Cerebellar cortex (tissue), 1 donor: ENCODE results near the gene RRAS.

ENCODE experiments used
- DNase-seq: peaks from one replicate; pipeline ENCODE4 v3.0.0-alpha.2; 2015; ENCODE audit warnings: low spot score

The RRAS gene

DNA sequence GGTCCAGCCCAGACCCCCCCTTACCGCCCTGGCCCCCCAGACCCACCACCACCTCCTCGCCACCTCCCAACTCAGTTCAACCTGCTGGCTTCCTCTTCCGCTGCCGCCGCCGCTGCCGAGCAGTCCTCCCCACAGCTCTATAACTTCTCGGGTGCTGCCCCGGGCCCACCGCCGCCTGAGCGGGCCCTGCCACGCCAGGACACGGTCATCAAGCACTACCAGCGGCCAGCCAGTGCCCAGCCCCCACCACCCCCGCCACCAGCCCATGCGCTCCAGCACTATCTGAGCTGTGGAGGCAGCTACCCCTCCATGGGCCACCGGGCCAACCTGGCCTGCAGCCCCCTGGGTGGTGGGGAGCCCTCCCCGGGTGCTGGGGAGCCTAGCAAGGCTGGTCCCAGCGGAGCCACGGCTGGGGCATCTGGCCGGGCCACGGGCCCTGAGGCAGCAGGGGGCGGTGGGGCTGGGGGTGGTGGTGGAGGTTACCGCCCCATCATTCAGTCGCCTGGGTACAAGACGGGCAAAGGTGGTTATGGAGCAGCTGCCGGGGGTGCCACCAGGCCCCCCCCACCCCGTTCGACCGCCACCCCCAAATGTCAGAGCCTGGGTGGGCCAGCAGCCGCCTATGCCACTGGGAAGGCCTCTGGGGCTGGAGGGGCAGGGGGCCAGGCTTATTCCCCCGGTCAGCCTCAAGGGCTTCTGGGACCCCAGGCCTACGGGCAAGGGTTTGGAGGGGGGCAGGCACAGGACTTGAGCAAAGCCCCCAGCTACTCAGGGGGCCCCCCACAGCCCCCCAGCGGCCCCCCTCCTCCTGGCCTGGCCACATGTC lies 44.7 kb downstream of the RRAS start:
- DNase-seq = no peak

DNA sequence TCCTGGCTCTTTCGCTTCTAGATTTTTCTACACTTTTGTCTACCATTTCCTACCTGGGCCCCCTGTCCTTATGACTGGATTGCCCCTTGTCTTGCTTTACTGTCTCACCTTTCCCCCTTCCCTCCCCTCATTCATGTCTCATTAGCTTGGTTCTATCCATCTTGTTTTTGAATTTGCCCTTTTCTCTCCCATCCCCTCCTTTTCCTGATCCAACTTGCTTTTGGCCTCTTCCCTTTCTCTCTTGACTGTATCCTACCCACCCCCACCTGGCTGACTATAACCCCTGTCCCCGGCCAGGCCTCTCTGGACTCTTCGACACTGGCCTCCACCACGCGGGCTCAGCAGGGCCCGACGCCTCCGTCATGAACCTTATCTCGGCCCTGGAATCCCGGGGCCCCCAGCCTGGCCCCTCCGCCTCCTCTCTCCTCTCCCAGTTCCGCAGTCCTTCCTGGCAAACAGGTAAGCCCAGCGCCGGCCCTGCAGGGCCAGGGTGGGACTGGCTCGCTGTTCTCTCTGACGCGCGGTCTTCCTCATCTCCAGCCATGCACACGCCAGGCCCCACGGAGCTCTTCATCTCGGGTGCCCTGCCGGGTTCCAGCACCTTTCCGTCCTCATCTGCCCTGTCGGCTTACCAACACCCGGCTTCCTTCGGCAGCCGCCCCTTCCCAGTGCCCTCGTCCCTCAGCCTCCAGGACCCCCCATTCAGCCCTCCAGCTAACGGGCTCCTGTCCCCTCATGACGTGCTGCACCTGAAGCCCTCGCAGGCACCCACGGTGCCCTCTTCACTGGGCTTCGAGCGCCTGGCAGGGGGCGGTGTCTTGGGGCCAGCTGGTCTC lies 45.6 kb downstream of the RRAS start:
- no peak for DNase-seq

DNA sequence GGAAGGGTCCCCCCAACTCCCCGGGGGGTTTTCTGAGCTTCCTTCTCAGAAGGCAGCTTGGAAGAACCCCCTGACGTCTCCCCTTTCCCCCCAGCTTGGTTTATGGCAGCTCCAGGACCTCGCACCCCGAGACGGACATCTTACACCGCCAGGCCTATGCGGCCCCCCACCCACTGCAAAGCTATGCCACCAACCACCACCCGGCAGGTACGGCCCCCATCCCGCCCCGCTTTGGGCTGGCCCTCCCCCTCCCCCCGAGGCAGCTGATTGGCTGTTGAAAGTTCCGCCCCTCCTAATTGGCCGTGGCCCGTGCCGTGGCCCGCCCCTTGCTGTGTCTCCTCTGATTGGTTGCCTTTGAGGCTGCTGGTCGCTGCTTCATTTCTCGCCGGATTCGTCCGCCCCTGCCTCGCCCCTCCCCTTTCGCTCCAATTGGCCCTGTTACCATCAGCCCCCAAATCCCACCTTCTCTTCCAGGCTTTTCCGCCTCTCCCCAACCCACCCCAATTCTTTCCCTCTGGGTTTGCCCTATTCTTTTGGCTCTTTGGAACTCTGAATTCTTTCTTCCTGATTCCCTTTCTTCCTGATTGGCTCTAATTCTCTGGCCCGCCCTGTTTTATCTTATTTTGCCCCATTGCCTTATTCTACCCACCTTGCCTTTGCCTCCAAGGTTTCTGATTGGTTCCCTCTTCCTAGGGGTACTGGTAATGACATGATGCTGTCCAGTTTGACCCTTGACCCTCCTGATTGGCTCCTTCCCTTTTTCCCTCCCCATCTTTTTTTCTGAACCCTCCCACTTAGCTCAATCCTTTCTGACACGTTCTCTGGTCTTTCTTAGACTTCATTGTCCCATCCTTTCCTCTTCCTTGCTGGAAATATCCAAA lies 46.5 kb downstream of the RRAS start:
- peak; percentile 96 for DNase-seq

DNA sequence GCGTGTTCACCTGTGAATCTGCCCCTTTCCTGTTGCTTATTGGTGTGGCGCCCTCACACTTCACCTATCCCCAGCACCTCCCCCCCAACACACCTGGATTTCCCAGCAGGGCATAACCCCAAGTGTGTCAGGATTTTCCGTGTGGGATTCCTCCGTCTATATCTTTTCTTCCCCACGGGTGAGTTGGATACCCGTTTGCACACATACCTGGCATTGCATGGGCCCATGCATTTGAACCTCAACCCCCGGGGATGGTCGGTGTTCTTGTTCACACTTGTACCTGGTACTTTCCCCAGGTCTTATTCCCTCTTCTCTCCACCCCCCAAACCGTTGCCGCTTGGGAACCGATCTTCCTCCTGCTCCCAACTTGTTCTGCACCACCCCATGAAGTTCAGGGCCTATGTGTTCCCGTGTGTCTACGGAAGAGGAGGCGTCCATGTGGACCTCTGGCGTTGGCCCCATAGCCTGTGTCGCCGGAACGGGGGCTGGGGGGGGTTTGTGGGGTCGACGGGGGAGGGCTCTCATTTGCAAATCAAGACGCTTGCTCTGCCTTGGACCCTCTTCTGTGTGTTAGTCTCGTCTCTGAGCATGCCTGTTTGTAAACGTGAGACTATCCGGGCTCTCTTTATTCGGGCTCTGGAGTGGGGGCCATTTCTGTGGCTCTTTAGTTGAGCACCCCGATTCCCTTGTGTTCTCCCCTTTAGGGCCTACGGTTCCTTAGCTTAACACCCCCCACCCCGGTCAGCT lies 47.3 kb downstream of the RRAS start:
- DNase-seq = peak; percentile 58

DNA sequence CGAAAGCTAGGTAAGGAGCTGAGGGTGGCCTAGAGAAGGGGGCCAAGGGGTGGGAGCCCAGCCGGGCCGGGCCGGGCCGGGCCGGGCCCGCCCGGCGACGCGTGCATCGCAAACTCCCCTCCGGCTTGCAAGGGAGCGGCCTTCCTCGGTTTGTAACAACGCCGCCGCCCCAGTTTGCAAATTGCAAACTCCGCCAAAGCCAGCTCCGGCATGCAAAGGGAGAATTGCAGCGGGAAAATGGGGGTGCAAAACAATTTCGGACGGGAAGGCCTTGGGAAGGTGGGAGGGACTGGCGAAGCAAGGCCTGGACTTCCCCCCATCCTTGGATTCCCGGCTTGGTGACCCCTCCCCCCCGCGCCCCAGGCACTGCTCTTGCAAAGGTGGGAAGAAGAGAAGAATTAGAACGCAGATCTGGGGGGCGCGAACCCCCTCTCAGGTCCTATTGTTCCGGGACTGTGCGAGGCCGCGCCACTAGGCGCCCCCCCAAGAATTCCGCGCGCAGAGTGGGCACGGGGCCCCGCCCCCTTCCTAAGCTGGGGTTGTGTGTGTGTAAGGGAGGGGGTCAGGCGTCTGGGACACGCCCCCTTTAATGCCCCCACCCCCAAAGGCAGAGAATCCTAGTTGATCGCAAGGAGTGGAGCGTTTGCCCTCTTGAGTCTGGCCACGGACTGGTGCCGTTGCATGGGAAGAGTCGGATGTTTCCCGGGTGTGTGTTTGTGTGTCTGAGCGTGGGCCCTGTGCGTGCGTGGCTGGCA lies 48.0 kb downstream of the RRAS start:
- peak; percentile 70 for DNase-seq

DNA sequence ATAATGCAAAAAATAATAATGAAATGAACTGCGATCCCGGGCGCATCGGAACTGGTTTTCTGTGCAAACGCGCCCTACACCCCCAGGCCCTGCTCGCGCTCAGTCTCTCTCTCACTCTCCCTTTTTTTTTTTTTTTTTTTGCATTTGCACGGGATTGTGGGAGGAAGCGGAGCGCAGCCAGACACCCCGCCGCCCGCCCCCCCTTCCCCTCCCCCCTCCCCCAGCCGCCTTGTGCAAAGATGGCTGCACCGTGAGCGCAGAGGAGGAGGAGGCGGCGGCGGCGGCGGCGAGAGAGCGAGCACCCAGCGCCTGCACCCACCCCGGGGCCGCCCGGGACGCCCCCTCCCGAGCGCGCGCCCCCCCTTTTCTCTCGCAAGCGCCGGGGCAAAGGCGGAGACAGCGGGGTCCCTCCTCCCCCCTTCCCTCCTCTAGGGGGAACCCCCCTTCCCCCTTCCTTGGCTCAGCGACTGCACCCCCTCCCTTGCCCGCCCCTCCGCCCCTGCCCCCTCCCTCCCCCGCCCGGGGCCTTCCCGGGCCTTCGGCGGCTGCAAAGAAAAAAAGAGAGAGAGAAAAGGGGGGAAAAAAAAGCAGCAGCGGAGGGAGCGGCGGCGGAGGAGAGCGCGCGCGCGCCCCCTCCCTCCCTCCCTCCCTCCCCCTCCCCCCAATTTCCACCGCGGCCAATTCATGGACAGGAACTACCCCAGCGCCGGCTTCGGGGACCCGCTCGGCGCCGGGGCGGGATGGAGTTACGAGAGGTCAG lies 48.8 kb downstream of the RRAS start, which contains the start of gene PRR12:
TSS of gene PRR12 (plus strand) at position 212 of the 760 bp plus-strand sequence. CDS start at position 685, 473 bp downstream.
- peak; percentile 78 for DNase-seq

DNA sequence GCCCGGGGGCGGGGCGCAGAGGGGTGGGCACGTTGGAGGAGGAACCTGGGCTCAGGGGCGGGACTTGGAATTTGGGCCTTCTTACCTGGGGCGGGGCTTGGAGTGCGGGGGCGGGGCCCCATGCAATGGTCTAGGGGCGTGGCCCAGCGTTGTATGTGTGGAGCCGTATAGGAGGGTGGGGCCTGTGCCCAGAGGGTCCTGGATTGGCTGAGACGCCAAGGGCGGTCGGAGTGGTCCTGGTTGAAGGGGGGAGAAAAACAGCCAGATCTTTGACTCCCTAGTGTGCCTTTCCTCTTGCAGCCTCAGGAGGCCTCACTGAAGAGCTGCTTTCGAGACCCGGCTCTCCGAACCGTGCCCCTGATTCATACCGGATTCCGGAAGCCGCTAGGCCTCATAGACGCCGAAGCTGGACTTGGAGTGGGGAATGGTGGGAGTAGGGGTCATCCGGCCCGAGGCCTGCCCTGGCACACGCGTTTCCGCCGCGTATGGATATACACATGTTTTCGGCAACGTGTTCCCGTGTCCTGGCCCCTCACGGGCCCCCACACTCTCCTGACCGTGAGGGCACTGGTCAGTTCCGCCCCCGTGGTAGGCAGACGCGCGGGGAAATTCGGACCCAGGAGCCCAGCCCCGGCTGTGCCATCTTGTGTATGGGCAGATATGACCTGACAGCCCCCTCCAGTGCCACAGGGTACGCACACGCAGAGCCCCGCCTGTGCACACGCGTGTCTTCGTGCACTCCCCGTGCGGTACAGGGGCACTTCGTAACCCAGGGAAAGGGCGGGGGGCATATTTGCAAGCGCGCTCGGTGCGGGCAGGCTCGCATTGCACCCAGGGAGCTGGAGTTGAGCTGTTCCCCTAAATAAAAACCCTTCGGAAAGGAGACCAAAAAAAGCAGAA lies 49.6 kb downstream of the RRAS start:
- peak; percentile 98 for DNase-seq

DNA sequence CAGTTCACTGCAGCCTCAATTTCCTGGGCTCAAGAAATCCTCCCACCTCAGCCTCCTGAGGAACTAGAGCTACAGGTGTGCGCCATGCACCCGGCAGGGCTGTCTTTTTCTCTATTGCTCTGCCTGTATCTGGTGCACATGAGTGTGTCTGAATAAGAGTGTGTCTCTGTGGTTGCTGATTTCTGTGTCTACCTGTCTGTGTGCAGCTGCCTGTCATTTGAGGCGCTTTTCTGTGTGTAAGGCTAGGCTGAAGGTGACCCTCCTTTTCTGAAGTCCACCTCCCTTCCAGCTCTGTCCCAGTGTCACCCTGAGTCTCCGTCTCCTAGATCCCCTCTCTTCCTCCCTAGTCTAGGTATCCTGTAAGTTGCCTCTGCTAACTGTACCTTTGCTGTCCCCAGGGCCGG lies 50.4 kb downstream of the RRAS start:
- DNase-seq = peak; percentile 46

DNA sequence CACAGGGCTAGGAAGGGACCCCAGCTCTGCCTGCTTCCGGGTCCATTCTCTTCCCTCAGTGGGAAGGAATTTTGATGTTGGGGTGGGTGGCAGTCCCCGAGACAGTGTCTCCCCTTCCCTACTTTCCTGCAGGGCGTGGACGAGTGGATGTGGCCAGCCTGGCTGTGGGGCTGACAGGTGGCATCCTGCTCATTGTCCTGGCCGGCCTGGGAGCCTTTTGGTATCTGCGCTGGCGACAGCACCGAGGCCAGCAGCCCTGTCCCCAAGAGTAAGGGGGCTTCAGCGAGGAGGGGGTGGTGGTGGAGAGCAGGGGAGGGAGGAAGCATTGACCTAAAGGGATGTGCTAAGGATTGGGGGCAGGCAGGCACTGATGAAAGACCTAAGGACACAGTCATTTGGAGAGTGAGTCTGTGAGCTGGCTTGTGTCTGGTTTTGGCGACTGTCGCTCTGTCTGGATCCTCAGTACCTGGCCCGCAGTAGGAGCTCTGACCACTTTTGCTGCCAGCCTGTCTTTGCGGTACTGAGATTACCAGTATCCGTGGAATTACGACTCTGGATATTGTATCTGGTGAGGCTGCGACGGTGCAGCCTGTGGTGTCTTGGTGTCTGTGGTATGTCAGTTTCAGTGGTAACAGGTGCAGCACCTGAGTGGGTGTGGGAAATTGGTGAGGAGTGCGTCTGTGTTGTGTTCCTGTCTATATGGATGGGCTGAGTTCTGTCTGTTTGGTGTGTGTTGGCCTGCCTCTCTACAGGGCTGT lies 51.4 kb downstream of the RRAS start:
- no peak for DNase-seq

DNA sequence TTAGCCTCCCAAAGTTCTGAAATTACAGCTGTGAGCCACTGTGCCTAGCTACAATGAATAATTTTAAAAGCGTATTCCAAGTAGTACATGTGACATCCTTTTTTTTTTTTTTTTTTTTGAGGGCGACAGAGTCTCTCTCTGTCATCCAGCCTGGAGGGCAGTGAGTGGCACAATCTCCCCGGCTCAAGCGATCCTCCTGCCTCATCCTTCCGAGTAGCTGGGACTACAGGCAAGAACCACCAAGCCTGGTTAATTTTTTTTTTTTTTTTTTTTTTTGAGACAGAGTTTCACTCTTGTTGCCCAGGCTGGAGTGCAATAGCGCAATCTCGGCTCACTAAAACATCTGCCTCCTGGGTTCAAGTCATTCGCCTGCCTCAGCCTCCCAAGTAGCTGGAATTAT lies 52.7 kb downstream of the RRAS start:
- DNase-seq = no peak
